DMS153 treated with DMSO at 0.1 percent for 48 hours (cell line): ENCODE data around the gene LEP.
"Not testable (repeated sequence)": the region's sequence is repeated elsewhere in the genome, so short reads cannot be mapped to it uniquely, and the experiment has no call there.

Experiments used
- DNase-seq: peaks from one replicate; lab custom pipeline; 2025; ENCODE audit not compliant: unreplicated experiment; lab: John Stamatoyannopoulos, UW

The LEP gene

DNA sequence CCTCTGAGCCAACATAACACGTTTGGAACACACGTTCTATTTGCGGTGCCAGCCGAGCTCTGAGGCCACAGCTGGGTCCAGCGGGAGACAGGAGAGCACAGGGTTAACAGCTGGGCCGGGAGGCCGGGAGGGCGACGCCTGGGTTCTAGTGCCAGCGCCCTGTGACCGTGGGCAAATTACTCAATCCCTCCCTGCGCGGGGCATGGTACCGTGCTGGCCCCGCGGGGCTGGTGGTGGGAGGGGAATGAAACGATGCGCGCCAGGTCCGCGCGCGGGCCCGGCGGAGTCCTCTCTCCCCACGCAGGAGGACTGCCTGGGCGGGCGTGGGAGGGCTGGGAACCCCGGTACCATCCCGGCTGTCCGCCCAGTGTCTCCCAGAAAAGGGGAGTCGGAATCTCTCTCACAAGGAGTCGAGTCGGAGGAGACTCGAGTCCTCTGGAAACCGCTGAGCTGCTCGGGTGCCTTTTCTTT lies 30.4 kb downstream of the LEP start:
- no peak for DNase-seq

DNA sequence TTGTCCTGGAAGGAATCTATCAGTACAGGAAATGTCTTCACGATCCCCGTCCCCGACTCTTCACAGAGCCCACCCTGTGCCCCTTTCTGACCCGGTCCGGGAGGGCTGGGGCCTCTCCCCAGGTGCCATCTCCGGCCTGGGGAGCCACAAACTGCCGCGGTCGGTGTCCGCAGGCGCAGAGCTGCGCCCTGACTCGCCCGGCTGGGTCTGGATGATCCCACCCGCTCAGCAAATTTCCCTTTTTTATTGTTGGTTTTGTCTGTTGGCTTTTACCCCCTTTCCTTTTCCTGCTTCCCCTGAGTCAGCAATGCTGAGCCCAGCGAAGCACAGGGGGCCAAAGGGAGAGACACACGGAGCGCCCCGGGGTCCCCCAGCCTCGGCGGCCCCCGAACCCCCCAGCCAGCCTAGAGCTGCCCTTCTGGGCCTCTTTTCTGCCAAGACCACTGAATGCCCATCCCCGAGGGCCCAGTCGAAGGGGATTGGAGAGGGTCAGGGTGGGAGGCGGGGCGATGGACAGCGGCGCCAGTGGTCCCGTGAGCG lies 30.9 kb downstream of the LEP start:
- no peak for DNase-seq

GRCh38 chr7:128274246-128274883 lies 33.3 kb downstream of the LEP start:
- DNase-seq: no peak

DNA sequence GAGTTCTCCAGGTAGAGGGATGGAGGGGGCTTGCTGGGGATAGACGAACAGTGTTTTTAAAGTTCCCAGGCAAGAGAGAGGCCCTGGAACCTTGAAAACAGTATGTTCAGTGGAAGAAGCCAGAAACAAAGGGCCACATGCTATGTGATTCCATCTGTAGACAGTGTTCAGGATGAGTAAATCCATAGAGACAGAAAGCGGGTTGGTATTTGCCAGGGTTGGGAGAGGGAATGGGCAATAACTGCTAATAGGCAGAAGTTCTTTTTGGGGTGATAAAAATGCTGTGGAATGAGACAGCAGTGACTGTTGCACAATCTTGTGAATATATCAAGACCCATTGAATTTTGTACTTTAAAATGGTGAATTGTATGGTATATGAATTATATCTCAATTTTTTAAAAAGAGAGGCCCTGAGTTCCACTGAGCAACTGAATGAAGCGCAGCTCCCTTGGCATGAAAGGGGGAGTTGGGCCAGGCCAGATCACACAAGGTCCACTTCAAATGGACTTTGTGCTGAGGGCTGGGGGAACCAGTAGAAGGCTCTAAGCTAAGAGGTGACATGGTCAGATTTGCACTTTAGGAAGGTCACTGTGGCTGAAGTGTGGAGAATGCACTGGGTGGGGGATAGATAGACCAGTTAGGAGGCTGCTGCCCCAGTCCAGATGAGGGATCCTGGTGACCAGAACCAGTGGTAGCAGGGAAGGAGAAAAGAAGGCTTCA lies 34.0 kb downstream of the LEP start:
- DNase-seq: no peak

GRCh38 chr7:128275681-128276080 lies 34.6 kb downstream of the LEP start:
- DNase-seq: no peak

DNA sequence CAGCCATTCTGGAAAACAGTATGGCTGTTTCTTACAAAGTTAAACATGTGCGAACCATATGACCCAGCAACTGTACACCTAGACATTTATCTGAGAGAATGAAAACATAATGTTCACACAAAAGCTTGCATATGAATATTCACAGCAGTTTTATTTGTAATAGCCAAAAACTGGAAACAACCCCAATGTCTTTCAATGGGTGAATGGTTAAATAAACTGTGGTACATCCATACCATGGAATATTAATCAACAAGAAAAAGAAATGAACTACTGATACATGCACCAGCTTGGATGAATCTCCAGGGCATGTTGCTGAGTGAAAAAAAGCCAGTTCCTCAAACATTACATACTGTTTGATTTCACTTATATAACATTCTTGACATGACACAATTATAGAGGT lies 37.3 kb downstream of the LEP start:
- no peak for DNase-seq

- DNase-seq: no peak
Measured at GRCh38 chr7:128279124-128279713, 38.1 kb downstream of the LEP start.

DNA sequence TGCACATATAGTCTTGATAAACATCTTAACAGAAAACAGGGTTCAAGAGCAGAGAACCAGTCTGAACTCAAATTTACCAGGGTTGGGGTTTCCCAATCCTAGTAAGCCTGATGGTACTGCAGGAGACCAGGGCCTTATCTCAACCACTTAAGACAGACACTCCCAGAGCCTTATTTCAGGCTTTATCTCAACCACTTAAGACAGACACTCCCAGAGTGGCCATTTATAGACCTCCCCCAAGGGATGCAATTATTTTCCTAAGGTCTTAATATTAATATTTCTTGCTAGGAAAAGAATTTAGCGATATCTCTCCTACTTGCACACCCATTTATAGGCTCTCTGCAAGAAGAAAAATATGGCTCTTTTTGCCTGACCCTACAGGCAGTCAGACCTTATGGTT lies 39.4 kb downstream of the LEP start:
- not testable (repeated sequence) for DNase-seq

GRCh38 chr7:128281605-128282380 lies 40.7 kb downstream of the LEP start:
- no peak for DNase-seq

DNA sequence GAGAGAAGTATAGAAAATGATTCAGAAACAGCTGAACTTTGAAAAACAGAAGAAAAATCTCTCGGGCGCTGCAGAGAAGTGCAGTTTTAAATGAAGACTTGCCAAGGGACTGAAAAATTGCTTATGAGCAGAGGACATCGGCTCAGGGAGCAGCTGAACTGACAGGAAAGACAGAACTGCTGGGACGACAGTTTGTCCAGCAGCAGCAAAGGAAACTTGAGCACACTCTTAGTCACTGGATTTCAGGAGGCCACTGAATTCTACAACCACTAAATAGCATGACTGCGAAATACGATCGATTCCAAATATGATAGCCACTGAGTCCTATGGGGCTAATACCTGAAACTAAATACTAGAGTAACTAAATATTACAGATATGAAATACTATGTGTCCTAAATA lies 43.0 kb downstream of the LEP start:
- no peak for DNase-seq

GRCh38 chr7:128287556-128287955 lies 46.5 kb downstream of the LEP start:
- no peak for DNase-seq

GRCh38 chr7:128298004-128298403 lies 56.9 kb downstream of the LEP start:
- not testable (repeated sequence) for DNase-seq

DNA sequence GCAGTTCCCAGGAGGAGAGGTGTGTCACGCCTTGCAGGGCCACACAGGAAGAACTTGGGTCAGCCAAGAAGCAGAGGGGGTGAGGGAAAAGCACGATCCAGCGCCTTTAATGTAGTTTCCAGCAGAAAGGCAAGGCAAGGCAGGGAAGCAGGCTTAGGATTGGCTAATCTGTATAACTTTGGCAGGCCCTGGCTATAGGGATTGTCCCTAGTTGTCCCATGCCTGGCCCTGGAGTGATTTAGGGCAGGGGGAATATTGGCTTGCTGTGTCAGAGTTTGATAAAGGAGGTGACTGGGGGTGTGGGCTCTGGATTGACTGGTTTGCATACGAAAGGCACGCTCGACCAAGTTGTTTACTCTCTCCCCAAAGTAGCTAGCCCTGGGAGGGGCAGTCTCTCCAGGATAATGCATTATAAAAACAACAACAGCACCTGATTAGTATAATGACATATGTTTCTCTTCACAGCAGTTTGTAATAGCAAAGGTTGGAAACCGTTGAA lies 58.1 kb downstream of the LEP start:
- no peak for DNase-seq

GRCh38 chr7:128302139-128302538 lies 61.1 kb downstream of the LEP start:
- no peak for DNase-seq

- no peak for DNase-seq
Measured at GRCh38 chr7:128303133-128303532, 62.1 kb downstream of the LEP start.

DNA sequence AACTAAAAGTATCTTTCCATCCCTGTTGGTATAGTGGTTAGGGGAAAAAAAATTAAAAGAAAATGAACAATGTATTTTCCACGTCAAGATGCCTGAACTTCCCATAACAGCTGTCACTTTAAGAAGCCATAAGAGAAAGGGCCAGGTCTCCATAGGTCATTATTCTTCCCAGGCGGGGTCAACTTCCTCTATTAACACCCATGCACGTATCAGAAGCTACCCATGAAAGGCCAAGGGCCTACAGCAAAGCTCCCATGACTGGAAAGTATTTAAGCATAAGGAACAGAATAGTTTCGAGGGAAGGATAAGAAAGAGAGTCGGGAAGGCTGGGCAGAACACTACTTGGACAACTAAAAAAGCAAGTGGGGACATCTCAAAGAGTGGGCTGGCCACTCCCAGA lies 62.6 kb downstream of the LEP start:
- no peak for DNase-seq

GRCh38 chr7:128304212-128304611 lies 63.1 kb downstream of the LEP start:
- no peak for DNase-seq

DNA sequence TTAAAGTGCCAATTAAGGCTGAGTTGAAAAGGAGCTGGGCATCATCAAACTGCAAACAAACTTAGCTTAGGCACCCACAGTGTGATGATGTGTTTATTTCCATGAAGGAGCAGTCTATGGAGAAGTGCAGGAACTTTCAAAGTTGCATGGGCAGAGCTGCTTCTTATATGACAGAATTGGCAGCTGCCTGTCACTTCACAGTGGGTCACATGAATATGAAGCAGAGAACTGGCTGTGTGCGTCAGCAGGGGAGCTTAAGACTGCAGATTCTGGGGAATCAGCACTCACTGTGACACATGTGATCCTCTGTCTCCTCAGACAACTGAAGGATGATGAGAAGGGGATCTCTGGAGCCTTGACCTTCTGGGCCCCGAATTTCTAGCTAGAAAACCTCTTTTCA lies 66.0 kb downstream of the LEP start:
- DNase-seq: no peak
